ENCODE results near the gene C19orf81.
"Not testable (repeated sequence)": the region's sequence is repeated elsewhere in the genome, so short reads cannot be mapped to it uniquely, and the experiment has no call there.

C19orf81 gene

DNA sequence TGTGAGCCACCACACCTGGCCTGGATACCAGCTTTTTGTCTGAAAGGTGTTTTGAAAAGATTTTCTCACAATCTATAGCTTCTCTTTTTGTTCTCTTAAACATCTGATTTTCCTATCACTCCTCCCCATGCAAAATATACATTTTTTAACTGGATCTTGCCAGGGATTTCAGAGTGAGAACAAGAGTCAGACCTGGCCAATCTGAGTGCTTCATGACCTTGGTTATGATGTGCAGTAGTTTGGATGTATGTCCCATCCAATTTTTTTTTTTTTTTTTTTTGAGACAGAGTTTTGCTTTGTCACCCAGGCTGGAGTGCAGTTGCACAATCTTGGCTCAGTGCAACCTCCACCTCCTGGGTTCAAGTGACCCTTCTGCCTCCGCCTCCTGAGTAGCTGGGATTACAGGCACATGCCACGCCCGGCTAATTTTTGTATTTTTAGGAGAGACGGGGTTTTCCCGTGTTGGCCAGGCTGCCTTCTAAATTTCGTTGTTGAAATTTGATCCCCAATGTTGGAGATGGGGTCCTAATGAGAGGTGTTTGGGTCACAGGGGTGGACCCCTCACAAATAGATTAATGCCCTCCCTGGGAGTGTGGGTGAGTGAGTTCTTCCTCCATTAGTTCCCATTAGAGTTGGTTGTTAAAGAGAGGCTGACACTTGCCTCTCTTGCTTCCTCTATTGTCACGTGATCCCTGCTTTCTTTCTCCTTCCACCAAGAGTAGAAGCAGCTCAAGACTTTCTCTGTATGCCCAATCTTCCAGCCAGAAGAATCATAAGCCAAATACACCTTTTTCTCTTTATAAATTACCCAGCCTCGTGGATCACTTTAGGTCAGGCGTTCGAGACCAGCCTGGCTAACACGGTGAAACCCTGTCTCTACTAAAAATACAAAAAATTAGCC lies 36.5 kb upstream of the C19orf81 start:
- H3K9me3 ChIP-seq (ENCODE audit: control insufficient read depth, low read depth, low read length); H3K4me1 ChIP-seq (ENCODE audit: control insufficient read depth, low read depth, low read length); H3K27me3 ChIP-seq (ENCODE audit: control insufficient read depth, insufficient read depth, low read length); H3K4me3 ChIP-seq (ENCODE audit: low read length); H3K36me3 ChIP-seq (ENCODE audit: control insufficient read depth, low read depth, low read length); H3K9ac ChIP-seq (ENCODE audit: low read length); H3K27ac ChIP-seq (ENCODE audit: low read length): not testable (repeated sequence)

DNA sequence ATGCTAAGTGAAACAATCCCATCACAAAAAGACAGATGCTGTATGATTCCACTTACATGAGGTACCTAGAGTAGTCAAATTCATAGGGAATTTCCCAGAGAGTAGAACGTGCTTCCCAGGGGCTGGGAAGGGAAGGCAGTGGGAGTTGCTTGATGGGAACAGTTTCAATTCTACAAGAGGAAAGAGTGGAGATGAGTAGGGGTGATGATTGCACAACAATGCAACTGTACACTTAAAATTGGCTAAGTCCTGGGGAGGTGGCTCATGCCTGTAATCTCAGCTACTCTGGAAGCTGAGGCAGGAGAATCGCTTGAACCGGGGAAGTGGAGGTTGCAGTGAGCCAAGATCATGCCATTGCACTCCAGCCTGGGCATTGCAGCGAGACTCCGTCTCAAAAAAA lies 30.9 kb upstream of the C19orf81 start:
- H3K27me3 ChIP-seq (ENCODE audit: control insufficient read depth, insufficient read depth, low read length); H3K36me3 ChIP-seq (ENCODE audit: control insufficient read depth, low read depth, low read length); H3K27ac ChIP-seq (ENCODE audit: low read length); H3K9me3 ChIP-seq (ENCODE audit: control insufficient read depth, low read depth, low read length); H3K9ac ChIP-seq (ENCODE audit: low read length); H3K4me1 ChIP-seq (ENCODE audit: control insufficient read depth, low read depth, low read length); H3K4me3 ChIP-seq (ENCODE audit: low read length): not testable (repeated sequence)

DNA sequence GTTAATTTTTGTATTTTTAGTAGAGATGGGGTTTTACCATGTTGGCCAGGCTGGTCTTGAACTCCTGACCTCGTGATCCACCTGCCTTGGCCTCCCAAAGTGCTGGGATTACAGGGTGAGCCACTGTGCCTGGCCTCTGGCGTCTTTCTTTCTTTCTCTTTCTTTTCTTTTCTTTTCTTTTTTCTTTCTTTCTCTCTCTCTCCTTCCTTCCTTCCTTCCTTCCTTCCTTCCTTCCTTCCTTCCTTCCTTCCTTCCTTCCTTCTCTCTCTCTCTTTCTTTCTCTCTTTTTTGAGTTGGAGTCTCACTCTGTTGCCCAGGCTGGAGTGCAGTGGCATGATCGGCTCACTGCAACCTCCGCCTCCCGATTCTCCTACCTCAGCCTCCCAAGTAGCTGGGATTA lies 30.1 kb upstream of the C19orf81 start:
- not testable (repeated sequence) for H3K9ac ChIP-seq (ENCODE audit: low read length); H3K27ac ChIP-seq (ENCODE audit: low read length); H3K4me1 ChIP-seq (ENCODE audit: control insufficient read depth, low read depth, low read length); H3K4me3 ChIP-seq (ENCODE audit: low read length); H3K27me3 ChIP-seq (ENCODE audit: control insufficient read depth, insufficient read depth, low read length); H3K36me3 ChIP-seq (ENCODE audit: control insufficient read depth, low read depth, low read length); H3K9me3 ChIP-seq (ENCODE audit: control insufficient read depth, low read depth, low read length)

DNA sequence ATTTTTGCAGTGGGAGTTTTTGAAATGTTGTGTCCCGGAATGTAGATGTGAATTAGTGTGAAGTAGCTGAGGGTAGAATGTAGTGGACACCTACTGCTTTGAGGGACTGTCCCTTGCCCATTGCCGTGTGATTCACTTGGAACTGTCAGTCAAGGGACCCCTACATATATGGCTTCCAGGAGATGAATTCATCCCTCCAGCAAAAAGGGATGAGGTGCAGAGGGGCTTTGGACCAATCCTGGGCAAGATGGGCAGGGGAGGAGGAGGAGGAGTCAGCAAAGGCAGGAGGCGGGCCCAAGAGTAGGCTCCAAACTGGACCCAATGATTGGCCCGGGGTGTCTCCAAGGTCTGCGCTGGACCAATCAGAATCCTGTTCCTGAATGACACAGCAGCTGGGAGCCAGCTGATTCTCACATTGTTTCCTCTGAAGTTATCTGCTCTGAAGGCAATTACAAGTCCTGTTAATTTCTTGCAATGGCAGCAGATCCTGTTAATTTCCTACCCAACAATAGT lies 28.8 kb upstream of the C19orf81 start:
- H3K4me3 ChIP-seq (ENCODE audit: low read length); H3K4me1 ChIP-seq (ENCODE audit: control insufficient read depth, low read depth, low read length); H3K27me3 ChIP-seq (ENCODE audit: control insufficient read depth, insufficient read depth, low read length); H3K27ac ChIP-seq (ENCODE audit: low read length); H3K36me3 ChIP-seq (ENCODE audit: control insufficient read depth, low read depth, low read length); H3K9me3 ChIP-seq (ENCODE audit: control insufficient read depth, low read depth, low read length); H3K9ac ChIP-seq (ENCODE audit: low read length): not testable (repeated sequence)

DNA sequence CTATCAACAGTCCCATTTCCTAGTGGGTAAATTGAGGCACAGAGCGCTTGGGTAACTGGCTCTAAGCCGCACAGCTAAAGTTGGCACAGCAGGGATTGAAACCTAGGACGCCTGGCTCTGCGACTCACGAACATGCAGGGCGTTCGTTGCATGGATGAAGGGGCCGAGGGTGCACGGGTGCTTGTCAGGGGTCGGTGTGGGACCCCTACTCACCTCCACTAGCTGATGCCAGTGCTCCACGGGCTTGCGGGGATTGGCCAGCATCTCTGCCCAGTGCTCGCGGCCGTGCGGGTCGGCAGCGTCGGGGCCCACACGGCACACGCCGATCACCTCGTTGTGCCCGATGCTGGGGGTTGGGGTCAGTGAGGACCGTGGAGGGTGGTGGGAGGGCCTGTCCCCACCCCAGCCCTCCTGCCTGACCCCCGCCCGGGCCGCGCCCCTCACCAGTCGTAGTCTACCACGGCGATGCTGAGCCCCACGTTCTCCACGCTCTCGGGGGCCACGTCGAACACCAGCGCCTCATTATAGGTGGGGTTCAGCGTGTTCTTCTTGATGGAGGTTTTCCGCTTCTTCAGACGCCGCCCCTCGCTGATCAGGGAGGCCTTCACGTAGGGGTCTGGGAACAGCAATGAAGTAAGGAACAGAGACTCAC lies 24.2 kb upstream of the C19orf81 start:
- no peaks in the 10 kb centered on the region for H3K36me3 ChIP-seq (ENCODE audit: control insufficient read depth, low read depth, low read length)
- no peaks in the 10 kb centered on the region for H3K27me3 ChIP-seq (ENCODE audit: control insufficient read depth, insufficient read depth, low read length)
- no peaks in the 10 kb centered on the region for H3K9me3 ChIP-seq (ENCODE audit: control insufficient read depth, low read depth, low read length)
- no peak overlapping the region for H3K4me3 ChIP-seq (ENCODE audit: low read length)
- no peaks in the 10 kb centered on the region for H3K4me1 ChIP-seq (ENCODE audit: control insufficient read depth, low read depth, low read length)
- no peak overlapping the region for H3K27ac ChIP-seq (ENCODE audit: low read length)
- no peak overlapping the region for H3K9ac ChIP-seq (ENCODE audit: low read length)

DNA sequence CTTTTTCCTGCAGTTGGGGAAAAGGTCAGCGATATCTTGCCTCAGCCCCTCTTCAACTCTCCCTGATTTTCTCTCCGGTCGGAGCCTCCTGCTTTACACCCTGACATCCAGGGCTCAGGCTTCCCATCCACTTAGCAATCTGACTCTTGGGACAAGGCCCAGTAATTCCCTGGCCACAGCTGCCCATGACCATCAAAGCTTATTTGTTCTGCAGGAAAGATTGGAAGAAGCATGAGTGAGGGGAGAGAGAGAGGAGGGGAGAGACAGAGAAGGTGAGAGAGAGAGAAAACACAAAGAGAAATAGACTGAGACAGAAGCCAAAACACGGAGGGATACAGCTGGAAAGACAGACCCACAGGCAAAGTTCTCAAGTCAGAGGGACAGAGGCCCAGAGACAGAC lies 23.2 kb upstream of the C19orf81 start:
- H3K9me3 ChIP-seq (ENCODE audit: control insufficient read depth, low read depth, low read length), result no peaks in the 10 kb centered on the region
- H3K4me1 ChIP-seq (ENCODE audit: control insufficient read depth, low read depth, low read length), result no peaks in the 10 kb centered on the region
- H3K4me3 ChIP-seq (ENCODE audit: low read length), result no peak overlapping the region
- no peaks in the 10 kb centered on the region for H3K27me3 ChIP-seq (ENCODE audit: control insufficient read depth, insufficient read depth, low read length)
- no peak overlapping the region for H3K9ac ChIP-seq (ENCODE audit: low read length)
- no peak overlapping the region for H3K27ac ChIP-seq (ENCODE audit: low read length)
- no peaks in the 10 kb centered on the region for H3K36me3 ChIP-seq (ENCODE audit: control insufficient read depth, low read depth, low read length)

DNA sequence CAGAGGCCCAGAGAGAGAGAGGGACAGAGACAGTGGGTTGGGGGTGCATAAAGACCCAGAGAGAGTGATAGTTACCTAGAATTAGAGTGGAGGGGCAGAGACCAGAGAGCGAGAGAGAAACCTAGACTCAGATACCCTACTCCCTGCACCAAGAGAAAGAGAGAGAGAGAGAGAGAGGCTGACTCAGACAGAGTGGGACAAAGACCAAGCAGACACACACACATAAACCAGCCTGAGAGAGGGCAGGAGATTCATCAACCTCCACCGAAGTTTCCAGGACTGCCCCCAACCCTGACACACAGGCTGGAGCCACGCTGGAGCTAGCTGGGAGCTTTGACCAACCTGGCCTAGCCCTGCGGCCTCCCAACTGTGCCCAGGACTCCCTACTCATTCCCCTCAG lies 22.4 kb upstream of the C19orf81 start:
- H3K4me1 ChIP-seq (ENCODE audit: control insufficient read depth, low read depth, low read length), result no peaks in the 10 kb centered on the region
- no peak overlapping the region for H3K9ac ChIP-seq (ENCODE audit: low read length)

DNA sequence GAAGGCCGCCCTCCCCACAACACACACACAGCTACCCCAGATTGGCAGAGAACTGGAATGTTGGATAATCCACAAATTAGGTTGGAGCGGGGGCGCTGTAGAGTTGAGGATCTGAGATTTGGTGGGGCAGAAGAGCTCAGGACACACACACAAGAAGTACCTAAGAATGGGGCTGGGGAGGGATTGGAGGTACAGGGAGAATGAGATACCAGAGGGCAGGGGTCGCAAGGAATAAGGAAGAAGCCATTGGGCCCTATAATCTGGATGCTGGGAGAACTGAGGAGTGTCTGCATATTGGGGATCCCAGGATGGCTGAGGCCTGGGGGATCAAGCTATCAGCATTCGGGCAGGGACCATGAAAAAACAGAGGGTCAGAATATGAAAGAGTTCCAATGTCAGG lies 21.1 kb upstream of the C19orf81 start:
- H3K27me3 ChIP-seq (ENCODE audit: control insufficient read depth, insufficient read depth, low read length), result no peaks in the 10 kb centered on the region
- no peaks in the 10 kb centered on the region for H3K36me3 ChIP-seq (ENCODE audit: control insufficient read depth, low read depth, low read length)

More for the DNA sequence above, 22.4 kb upstream of the C19orf81 start:
- no peak overlapping the region for H3K27ac ChIP-seq (ENCODE audit: low read length)
- H3K27me3 ChIP-seq (ENCODE audit: control insufficient read depth, insufficient read depth, low read length), result no peaks in the 10 kb centered on the region
- no peaks in the 10 kb centered on the region for H3K9me3 ChIP-seq (ENCODE audit: control insufficient read depth, low read depth, low read length)
- no peak overlapping the region for H3K4me3 ChIP-seq (ENCODE audit: low read length)
- H3K36me3 ChIP-seq (ENCODE audit: control insufficient read depth, low read depth, low read length), result no peaks in the 10 kb centered on the region

DNA sequence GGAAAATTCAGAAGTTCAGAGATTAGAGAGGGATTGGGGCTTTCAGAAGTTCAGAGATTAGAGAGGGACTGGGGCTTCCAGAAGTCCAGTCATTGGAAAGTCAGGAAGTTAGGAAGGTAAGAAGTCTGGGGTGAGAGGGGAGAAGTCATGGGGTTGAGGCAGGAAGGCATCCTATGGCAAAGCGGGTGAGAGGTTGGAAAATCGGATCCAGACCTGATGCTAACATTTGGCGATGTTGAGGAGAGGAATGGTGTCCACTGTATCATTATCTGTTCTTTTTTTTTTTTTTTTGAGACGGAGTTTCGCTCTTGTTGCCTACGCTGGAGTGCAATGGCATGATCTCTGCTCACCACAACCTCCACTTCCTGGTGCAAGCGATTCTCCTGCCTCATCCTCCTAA lies 20.7 kb upstream of the C19orf81 start:
- Histone ChIP-seq H3K4me1 (ENCODE audit: control insufficient read depth, low read depth, low read length) (no peaks in the 10 kb centered on the region), H3K27ac (ENCODE audit: low read length) (no peak overlapping the region), H3K36me3 (ENCODE audit: control insufficient read depth, low read depth, low read length) (no peaks in the 10 kb centered on the region), H3K9me3 (ENCODE audit: control insufficient read depth, low read depth, low read length) (no peaks in the 10 kb centered on the region), H3K9ac (ENCODE audit: low read length) (no peak overlapping the region), H3K27me3 (ENCODE audit: control insufficient read depth, insufficient read depth, low read length) (no peaks in the 10 kb centered on the region), H3K4me3 (ENCODE audit: low read length) (no peak overlapping the region)

More for the DNA sequence above, 21.1 kb upstream of the C19orf81 start:
- H3K27ac ChIP-seq (ENCODE audit: low read length), result no peak overlapping the region
- no peak overlapping the region for H3K4me3 ChIP-seq (ENCODE audit: low read length)
- H3K9ac ChIP-seq (ENCODE audit: low read length), result no peak overlapping the region
- H3K4me1 ChIP-seq (ENCODE audit: control insufficient read depth, low read depth, low read length), result no peaks in the 10 kb centered on the region
- no peaks in the 10 kb centered on the region for H3K9me3 ChIP-seq (ENCODE audit: control insufficient read depth, low read depth, low read length)

DNA sequence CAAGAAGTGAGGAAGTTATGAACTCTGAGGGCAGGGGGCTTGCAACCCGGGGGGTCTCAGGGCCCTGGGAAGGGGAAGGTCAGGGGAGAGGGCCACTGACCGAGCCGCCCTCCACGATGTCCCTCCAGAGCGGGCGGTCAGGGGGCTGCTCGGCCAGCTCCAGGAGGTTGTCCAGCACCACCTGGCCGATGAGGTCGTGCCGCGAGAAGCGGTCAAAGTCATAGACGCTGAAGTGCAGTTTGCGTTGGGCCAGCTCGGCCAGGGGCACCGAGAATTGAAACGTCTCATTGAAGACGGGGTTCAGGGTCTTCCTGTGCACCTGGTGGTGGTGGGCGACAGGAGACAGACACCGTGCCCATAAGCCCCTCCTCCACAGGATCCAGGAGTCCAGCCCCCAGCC lies 20.1 kb upstream of the C19orf81 start:
- no peaks in the 10 kb centered on the region for H3K27me3 ChIP-seq (ENCODE audit: control insufficient read depth, insufficient read depth, low read length)
- H3K9ac ChIP-seq (ENCODE audit: low read length), result no peak overlapping the region
- no peaks in the 10 kb centered on the region for H3K36me3 ChIP-seq (ENCODE audit: control insufficient read depth, low read depth, low read length)
- H3K9me3 ChIP-seq (ENCODE audit: control insufficient read depth, low read depth, low read length), result peaks cover 3% of the 10 kb centered on the region
- H3K27ac ChIP-seq (ENCODE audit: low read length), result no peak overlapping the region
- H3K4me1 ChIP-seq (ENCODE audit: control insufficient read depth, low read depth, low read length), result no peaks in the 10 kb centered on the region
- H3K4me3 ChIP-seq (ENCODE audit: low read length), result no peak overlapping the region

DNA sequence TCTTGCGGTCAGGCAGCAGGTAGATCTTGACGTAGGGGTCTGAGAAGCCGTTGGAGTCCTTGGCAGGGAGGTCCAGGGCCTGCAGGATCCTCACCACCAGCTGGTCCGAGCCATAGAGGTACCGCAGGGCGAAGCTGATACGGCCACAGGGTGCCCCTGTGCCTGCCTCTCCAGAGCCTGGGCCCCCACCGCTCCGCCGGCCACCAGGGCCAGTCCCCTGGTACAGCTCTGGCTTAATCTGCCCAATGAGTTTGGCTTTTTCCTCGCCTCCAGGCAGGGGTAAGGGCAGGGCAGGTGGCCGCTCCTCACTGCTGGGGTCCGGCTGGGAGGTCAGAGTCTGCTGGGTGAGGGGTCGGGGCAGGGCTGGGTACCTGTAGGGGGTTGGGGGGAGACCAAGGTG lies 19.4 kb upstream of the C19orf81 start:
- Histone ChIP-seq H3K9me3 (ENCODE audit: control insufficient read depth, low read depth, low read length) (peaks cover 6% of the 10 kb centered on the region), H3K27ac (ENCODE audit: low read length) (no peak overlapping the region), H3K36me3 (ENCODE audit: control insufficient read depth, low read depth, low read length) (no peaks in the 10 kb centered on the region), H3K27me3 (ENCODE audit: control insufficient read depth, insufficient read depth, low read length) (no peaks in the 10 kb centered on the region), H3K9ac (ENCODE audit: low read length) (no peak overlapping the region), H3K4me1 (ENCODE audit: control insufficient read depth, low read depth, low read length) (no peaks in the 10 kb centered on the region), H3K4me3 (ENCODE audit: low read length) (no peak overlapping the region)
